GM04504 (cell line): Measurements from ENCODE around the gene SH3D19.
"Not testable (repeated sequence)": the region's sequence is repeated elsewhere in the genome, so short reads cannot be mapped to it uniquely, and the experiment has no call there.

Source experiments
- DNase-seq: peaks from one replicate; pipeline ENCODE4 v3.0.0-alpha.2; 2012; ENCODE audit warnings: low read depth

SH3D19 gene

GRCh38 chr4:151098979-151099228 is 226.5 kb downstream of the SH3D19 start:
- no peak for DNase-seq

DNA sequence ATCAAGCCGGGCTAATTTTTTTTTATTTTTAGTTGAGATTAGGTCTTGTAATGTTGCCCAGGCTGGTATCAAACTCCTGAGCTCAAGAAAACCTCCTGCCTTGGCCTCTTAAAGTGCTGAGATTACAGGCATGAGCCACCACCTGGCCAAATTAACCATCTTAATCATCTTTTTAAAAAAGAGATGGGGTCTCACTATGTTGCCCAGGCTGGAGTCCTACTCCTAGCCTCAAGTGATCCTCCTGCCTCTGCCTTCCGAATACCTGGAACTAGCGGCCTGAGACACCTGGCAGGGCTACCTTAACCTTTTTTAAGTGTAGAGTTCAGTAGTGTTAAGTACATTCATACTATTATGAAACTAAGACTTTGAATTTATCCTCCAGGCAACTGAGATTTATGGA is 227.6 kb downstream of the SH3D19 start:
- DNase-seq, result no peak

DNA sequence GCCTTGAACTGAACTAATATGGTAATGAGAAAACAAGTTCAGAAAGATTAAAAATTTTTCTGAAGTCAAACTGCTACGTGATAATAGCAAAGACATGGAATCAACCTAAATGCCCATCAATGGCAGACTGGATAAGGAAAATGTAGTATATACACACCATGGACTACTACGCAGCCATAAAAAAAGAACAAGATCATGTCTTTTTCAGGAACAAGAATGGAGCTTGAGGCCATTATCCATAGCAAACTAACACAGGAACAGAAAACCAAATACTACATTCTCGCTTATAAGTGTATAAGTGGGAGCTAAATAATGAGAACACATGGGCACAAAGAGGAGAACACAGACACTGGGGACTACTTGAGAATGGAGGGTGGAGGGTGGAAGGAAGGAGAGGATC is 230.3 kb downstream of the SH3D19 start:
- no peak for DNase-seq

DNA sequence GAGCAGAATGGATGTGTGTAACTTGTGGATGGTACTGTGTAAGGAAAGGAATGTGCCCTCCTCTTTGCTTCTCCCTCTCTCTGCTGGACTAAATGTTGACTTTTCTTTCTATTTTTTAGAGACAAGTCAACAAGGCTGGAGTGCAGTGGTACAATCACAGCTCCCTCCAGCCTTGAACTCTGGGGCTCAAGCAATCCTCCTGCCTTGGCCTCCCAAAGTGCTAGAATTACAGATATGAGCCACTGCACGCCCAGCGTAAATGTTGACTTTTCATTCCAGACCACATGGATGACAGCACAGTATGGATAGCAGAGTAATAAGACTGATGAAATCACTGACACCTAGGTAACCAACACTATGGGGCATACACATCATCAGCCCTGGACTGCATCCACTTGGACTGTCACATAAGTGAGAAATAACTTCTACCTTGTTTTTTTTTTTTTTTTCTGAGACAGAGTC is 231.1 kb downstream of the SH3D19 start:
- DNase-seq, result no peak

GRCh38 chr4:151093203-151093602 is 232.2 kb downstream of the SH3D19 start:
- no peak for DNase-seq

- no peak for DNase-seq
Observed at GRCh38 chr4:151092488-151092887, 232.9 kb downstream of the SH3D19 start.

DNA sequence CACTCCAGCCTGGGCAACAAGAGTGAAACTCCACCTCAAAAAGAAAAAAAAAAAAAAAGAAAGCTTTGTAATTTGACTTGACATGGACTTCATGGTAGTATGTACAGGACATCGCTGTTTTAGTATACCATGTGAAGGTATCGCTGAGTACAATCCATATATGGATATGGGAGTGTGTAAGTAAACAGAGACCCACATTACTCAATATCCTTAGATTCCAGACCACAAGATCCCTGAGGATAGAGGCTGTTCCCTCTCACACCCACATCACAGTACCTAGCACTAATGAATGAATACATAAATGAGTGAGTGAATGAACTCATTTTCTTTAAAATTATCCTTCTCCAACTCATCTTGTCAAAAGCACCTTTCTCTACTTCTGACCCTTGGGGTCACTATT is 234.4 kb downstream of the SH3D19 start:
- no peak for DNase-seq

GRCh38 chr4:151087467-151087866 is 237.9 kb downstream of the SH3D19 start:
- DNase-seq, result no peak

DNA sequence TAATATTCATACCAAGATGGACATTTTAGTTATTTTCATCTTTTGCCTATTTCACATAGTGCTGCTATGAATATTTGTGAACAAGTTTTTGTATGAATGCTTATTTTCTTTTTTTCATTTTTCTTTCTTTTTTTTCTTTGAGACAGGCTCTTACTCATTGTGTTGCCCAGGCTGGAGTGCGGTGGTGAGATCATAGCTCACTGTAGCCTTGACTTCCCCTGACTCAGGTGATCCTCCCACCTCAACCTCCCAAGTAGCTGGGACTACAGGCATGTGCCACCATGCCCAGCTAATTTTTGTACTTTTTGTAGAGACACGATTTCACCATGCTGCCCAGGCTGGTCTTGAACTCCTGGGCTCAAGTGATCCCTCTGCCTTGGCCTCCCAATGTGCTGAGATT is 247.4 kb downstream of the SH3D19 start:
- not testable (repeated sequence) for DNase-seq

- no peak for DNase-seq
Observed at GRCh38 chr4:151074416-151074916, 250.9 kb downstream of the SH3D19 start.
